Activated T-cell treated with anti-CD3 and anti-CD28 coated beads, Interleukin-2, amount 50 U/mL, for 4 hours (primary cell): ENCODE results near the gene MUC3A. TPM values are rescaled to one million over a fixed set of nuclear protein-coding genes. Genes with fewer than 3 reads are reported as not detected.
"Not testable (repeated sequence)": the region's sequence is repeated elsewhere in the genome, so short reads cannot be mapped to it uniquely, and the experiment has no call there.

ENCODE experiments used
- ATAC-seq, 2 donors: fragments of 200-7000 bp; cut with Tn5 transposase; one replicate each; pipeline ENCODE4 v1.10.0; 2021
- DNase-seq: peaks from one replicate; pipeline ENCODE4 v3.0.0-alpha.2; 2020
- H3K27me3 Mint-ChIP-seq: one replicate; pipeline ENCODE4 v1.8.0; 2021; ENCODE audit warnings: low read depth, mixed read lengths
- H3K36me3 Mint-ChIP-seq: one replicate; pipeline ENCODE4 v1.8.0; 2022; ENCODE audit warnings: mixed read lengths; ENCODE audit not compliant: insufficient read depth
- H3K4me1 Mint-ChIP-seq: one replicate; pipeline ENCODE4 v1.8.0; 2021; ENCODE audit warnings: low read depth, mixed read lengths
- H3K4me3 Mint-ChIP-seq: one replicate; pipeline ENCODE4 v1.8.0; 2021; ENCODE audit warnings: mild to moderate bottlenecking, moderate library complexity, mixed read lengths
- H3K9me3 Mint-ChIP-seq: one replicate; pipeline ENCODE4 v1.8.0; 2021; ENCODE audit warnings: mixed read lengths
- total RNA-seq, 3 donors: library from RNA; stranded (reverse); gene quantifications; one replicate each; pipeline ENCODE4 v1.2.1, GENCODE V29; 2021

MUC3A gene
- total RNA-seq, 3 donors from 2014 or later, result 0.16 TPM; not detected in 2

GRCh38 chr7:100972002-100972347 lies 22.6 kb downstream of the MUC3A start:
- Mint-ChIP-seq H3K9me3 (peaks cover 4% of the 10 kb centered on the region), H3K36me3 (peaks cover 2% of the 10 kb centered on the region), H3K4me3 (no peak overlapping the region), H3K27me3 (peaks cover 27% of the 10 kb centered on the region), H3K4me1 (peaks cover 7% of the 10 kb centered on the region)
- ATAC-seq (no peak), DNase-seq (no peak)

- peaks cover 11% of the 10 kb centered on the region for H3K27me3 Mint-ChIP-seq
- no peak overlapping the region for H3K4me3 Mint-ChIP-seq
- H3K36me3 Mint-ChIP-seq, result peaks cover 2% of the 10 kb centered on the region
- no peaks in the 10 kb centered on the region for H3K4me1 Mint-ChIP-seq
- peaks cover 4% of the 10 kb centered on the region for H3K9me3 Mint-ChIP-seq
- ATAC-seq (no peak), DNase-seq (no peak)
Measured at GRCh38 chr7:100974021-100974420, 24.7 kb downstream of the MUC3A start.

- no peak overlapping the region for H3K4me3 Mint-ChIP-seq
- no peak for DNase-seq
- H3K4me1 Mint-ChIP-seq, result no peaks in the 10 kb centered on the region
- no peak for ATAC-seq
- peaks cover 2% of the 10 kb centered on the region for H3K36me3 Mint-ChIP-seq
- H3K27me3 Mint-ChIP-seq, result peaks cover 5% of the 10 kb centered on the region
- peaks cover 4% of the 10 kb centered on the region for H3K9me3 Mint-ChIP-seq
Measured at GRCh38 chr7:100975371-100975821, 26.1 kb downstream of the MUC3A start.

GRCh38 chr7:100978300-100978699 lies 29.0 kb downstream of the MUC3A start:
- DNase-seq (no peak), ATAC-seq (no peak)
- no peaks in the 10 kb centered on the region for H3K27me3 Mint-ChIP-seq

GRCh38 chr7:100983451-100984187 lies 34.3 kb downstream of the MUC3A start:
- Mint-ChIP-seq H3K36me3 (no peaks in the 10 kb centered on the region), H3K9me3 (no peaks in the 10 kb centered on the region), H3K4me3 (no peak overlapping the region), H3K27me3 (peaks cover 3% of the 10 kb centered on the region), H3K4me1 (no peaks in the 10 kb centered on the region)
- no peak for DNase-seq
- ATAC-seq, result no peak

More at GRCh38 chr7:100978300-100978699, 29.0 kb downstream of the MUC3A start:
- no peaks in the 10 kb centered on the region for H3K4me1 Mint-ChIP-seq
- no peak overlapping the region for H3K4me3 Mint-ChIP-seq
- H3K9me3 Mint-ChIP-seq, result peaks cover 4% of the 10 kb centered on the region
- H3K36me3 Mint-ChIP-seq, result peaks cover 2% of the 10 kb centered on the region

- DNase-seq, H3K36me3 Mint-ChIP-seq: not testable (repeated sequence)
Measured at GRCh38 chr7:100984241-100984918, 35.0 kb downstream of the MUC3A start.

GRCh38 chr7:100985033-100985797 lies 35.9 kb downstream of the MUC3A start:
- not testable (repeated sequence) for DNase-seq, H3K4me1 Mint-ChIP-seq, ATAC-seq, H3K9me3 Mint-ChIP-seq, H3K36me3 Mint-ChIP-seq, H3K27me3 Mint-ChIP-seq, H3K4me3 Mint-ChIP-seq

More at GRCh38 chr7:100984241-100984918, 35.0 kb downstream of the MUC3A start:
- not testable (repeated sequence) for H3K4me1 Mint-ChIP-seq, H3K9me3 Mint-ChIP-seq, H3K4me3 Mint-ChIP-seq, H3K27me3 Mint-ChIP-seq, ATAC-seq

- Mint-ChIP-seq H3K27me3 (no peaks in the 10 kb centered on the region), H3K4me1 (no peaks in the 10 kb centered on the region), H3K9me3 (no peaks in the 10 kb centered on the region), H3K4me3 (no peak overlapping the region), H3K36me3 (no peaks in the 10 kb centered on the region)
- ATAC-seq (no peak), DNase-seq (no peak)
Measured at GRCh38 chr7:100991631-100992030, 42.3 kb downstream of the MUC3A start.

- not testable (repeated sequence) for H3K9me3 Mint-ChIP-seq, H3K36me3 Mint-ChIP-seq, H3K4me1 Mint-ChIP-seq, ATAC-seq, H3K4me3 Mint-ChIP-seq, H3K27me3 Mint-ChIP-seq, DNase-seq
Measured at GRCh38 chr7:100992280-100992679, 42.9 kb downstream of the MUC3A start.

- not testable (repeated sequence) for ATAC-seq, H3K9me3 Mint-ChIP-seq, H3K4me1 Mint-ChIP-seq, H3K4me3 Mint-ChIP-seq, DNase-seq, H3K36me3 Mint-ChIP-seq, H3K27me3 Mint-ChIP-seq
Measured at GRCh38 chr7:100994671-100995070, 45.3 kb downstream of the MUC3A start.

GRCh38 chr7:100998530-100998929 lies 49.2 kb downstream of the MUC3A start:
- H3K4me1 Mint-ChIP-seq, H3K4me3 Mint-ChIP-seq, H3K27me3 Mint-ChIP-seq, H3K9me3 Mint-ChIP-seq, DNase-seq, H3K36me3 Mint-ChIP-seq, ATAC-seq: not testable (repeated sequence)

GRCh38 chr7:100999334-100999733 lies 50.0 kb downstream of the MUC3A start:
- H3K27me3 Mint-ChIP-seq, H3K4me3 Mint-ChIP-seq, H3K4me1 Mint-ChIP-seq, DNase-seq, H3K9me3 Mint-ChIP-seq, H3K36me3 Mint-ChIP-seq, ATAC-seq: not testable (repeated sequence)

GRCh38 chr7:101000025-101000424 lies 50.7 kb downstream of the MUC3A start:
- H3K4me1 Mint-ChIP-seq, H3K36me3 Mint-ChIP-seq, ATAC-seq, H3K4me3 Mint-ChIP-seq, DNase-seq, H3K9me3 Mint-ChIP-seq, H3K27me3 Mint-ChIP-seq: not testable (repeated sequence)

- not testable (repeated sequence) for DNase-seq, H3K36me3 Mint-ChIP-seq, H3K4me1 Mint-ChIP-seq, H3K9me3 Mint-ChIP-seq, ATAC-seq, H3K27me3 Mint-ChIP-seq, H3K4me3 Mint-ChIP-seq
Measured at GRCh38 chr7:101002333-101002732, 53.0 kb downstream of the MUC3A start.
